ENCODE data around the gene DCDC1. TPM values are rescaled to one million over a fixed set of nuclear protein-coding genes. Genes with fewer than 3 reads are reported as not detected.

Gene DCDC1
- total RNA-seq, 2 experiments from 2014 or later, result 0.13 TPM; not detected in 1

- ChIA-PET CTCF (ENCODE audit: unreplicated experiment) (no interaction called here), POLR2A (no interaction called here)
- no peak overlapping the region for H2AFZ ChIP-seq (ENCODE audit: low read length)
- no peaks in the 10 kb centered on the region for H3K36me3 ChIP-seq (ENCODE audit: insufficient read depth, low read length)
- no peaks in the 10 kb centered on the region for H4K20me1 ChIP-seq (ENCODE audit: insufficient read depth, low read length)
- H3K27ac ChIP-seq (ENCODE audit: low read depth, low read length, poor library complexity, severe bottlenecking), result no peak overlapping the region
- TF ChIP-seq, protein P1, sequence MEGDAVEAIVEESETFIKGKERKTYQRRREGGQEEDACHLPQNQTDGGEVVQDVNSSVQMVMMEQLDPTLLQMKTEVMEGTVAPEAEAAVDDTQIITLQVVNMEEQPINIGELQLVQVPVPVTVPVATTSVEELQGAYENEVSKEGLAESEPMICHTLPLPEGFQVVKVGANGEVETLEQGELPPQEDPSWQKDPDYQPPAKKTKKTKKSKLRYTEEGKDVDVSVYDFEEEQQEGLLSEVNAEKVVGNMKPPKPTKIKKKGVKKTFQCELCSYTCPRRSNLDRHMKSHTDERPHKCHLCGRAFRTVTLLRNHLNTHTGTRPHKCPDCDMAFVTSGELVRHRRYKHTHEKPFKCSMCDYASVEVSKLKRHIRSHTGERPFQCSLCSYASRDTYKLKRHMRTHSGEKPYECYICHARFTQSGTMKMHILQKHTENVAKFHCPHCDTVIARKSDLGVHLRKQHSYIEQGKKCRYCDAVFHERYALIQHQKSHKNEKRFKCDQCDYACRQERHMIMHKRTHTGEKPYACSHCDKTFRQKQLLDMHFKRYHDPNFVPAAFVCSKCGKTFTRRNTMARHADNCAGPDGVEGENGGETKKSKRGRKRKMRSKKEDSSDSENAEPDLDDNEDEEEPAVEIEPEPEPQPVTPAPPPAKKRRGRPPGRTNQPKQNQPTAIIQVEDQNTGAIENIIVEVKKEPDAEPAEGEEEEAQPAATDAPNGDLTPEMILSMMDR (conservative IDR thresholded peaks at IDR 0.05; ENCODE audit: low read length), result no peak
- TF ChIP-seq EZH2phosphoT487 (IDR thresholded peaks at IDR 0.05; ENCODE audit: borderline replicate concordance, low read depth, low read length), result no peak
- H3K4me1 ChIP-seq (ENCODE audit: insufficient read depth, low read length, poor library complexity, severe bottlenecking), result no peaks in the 10 kb centered on the region
- H3K9me2 ChIP-seq (ENCODE audit: insufficient read depth, low read length), result no peaks in the 10 kb centered on the region
- no peak overlapping the region for H3K4me2 ChIP-seq (ENCODE audit: low read length)
- H3K4me3 ChIP-seq (ENCODE audit: low read depth, low read length, poor library complexity, severe bottlenecking), result no peak overlapping the region
- DNase-seq (ENCODE audit: low spot score), result no peak
- BruUV-seq (replicated peaks), result no TSS peak
- no peaks in the 10 kb centered on the region for H3K79me2 ChIP-seq (ENCODE audit: insufficient read depth, low read depth, low read length)
- H3K9me3 ChIP-seq (ENCODE audit: low read length), result no peaks in the 10 kb centered on the region
- intact Hi-C loops (cut with micrococcal nuclease; ENCODE audit: unreplicated experiment), result no loop called here
These were observed 218.7 kb downstream of the DCDC1 start for GRCh38 chr11:31150841-31151240.

DNA sequence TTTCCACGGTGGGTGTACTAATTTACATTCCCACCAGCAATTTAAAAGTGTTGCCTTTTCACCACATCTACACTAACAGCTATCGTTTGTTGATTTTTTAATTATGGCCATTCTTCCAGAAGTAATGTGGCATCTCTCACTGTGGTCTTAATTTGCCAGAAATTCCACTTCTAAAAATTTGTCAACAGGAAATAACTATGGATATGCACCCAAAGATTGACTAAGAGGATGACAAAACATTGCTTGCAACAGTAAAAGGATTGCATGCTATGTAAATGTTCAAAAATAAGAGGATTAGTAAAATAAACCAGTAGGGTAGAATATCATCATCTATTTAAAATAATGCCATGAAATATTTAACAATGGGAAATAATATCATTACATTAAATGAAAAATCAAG is 219.5 kb downstream of the DCDC1 start:
- Histone ChIP-seq H3K36me3 (ENCODE audit: insufficient read depth, low read length) (no peaks in the 10 kb centered on the region), H3K9me3 (ENCODE audit: low read length) (no peaks in the 10 kb centered on the region), H3K9me2 (ENCODE audit: insufficient read depth, low read length) (no peaks in the 10 kb centered on the region), H4K20me1 (ENCODE audit: insufficient read depth, low read length) (no peaks in the 10 kb centered on the region), H3K4me1 (ENCODE audit: insufficient read depth, low read length, poor library complexity, severe bottlenecking) (no peaks in the 10 kb centered on the region), H3K4me2 (ENCODE audit: low read length) (no peak overlapping the region), H2AFZ (ENCODE audit: low read length) (no peak overlapping the region), H3K79me2 (ENCODE audit: insufficient read depth, low read depth, low read length) (no peaks in the 10 kb centered on the region), H3K4me3 (ENCODE audit: low read depth, low read length, poor library complexity, severe bottlenecking) (no peak overlapping the region), H3K27ac (ENCODE audit: low read depth, low read length, poor library complexity, severe bottlenecking) (no peak overlapping the region)
- TF ChIP-seq, protein P1 (conservative IDR thresholded peaks at IDR 0.05; ENCODE audit: low read length), result no peak
- no peak for TF ChIP-seq EZH2phosphoT487 (IDR thresholded peaks at IDR 0.05; ENCODE audit: borderline replicate concordance, low read depth, low read length)
- POLR2A ChIA-PET, result no interaction called here
- CTCF ChIA-PET (ENCODE audit: unreplicated experiment), result no interaction called here
- intact Hi-C loops (cut with micrococcal nuclease; ENCODE audit: unreplicated experiment), result no loop called here
- DNase-seq (ENCODE audit: low spot score), result no peak
- no TSS peak for BruUV-seq (replicated peaks)

DNA sequence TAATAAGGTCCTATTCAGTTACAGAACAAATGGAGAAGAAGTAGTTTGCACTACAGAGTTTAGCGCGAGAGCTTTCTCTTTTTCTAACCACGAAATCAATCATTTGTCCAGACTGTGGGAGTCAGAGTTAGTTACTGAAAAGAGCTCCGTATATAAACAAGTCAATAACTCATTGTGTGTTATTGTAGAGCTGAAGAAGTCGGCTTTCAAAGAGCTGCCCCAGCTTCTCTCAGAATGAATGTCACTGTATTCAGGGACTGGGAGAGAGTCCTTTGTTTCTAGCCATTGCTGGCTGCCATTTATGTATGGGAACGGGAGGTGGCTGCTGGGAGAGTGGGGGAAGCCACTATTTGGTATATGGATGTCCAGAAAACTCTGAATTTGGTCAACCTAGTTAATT is 227.8 kb downstream of the DCDC1 start:
- no peak overlapping the region for H2AFZ ChIP-seq (ENCODE audit: low read length)
- no peaks in the 10 kb centered on the region for H3K79me2 ChIP-seq (ENCODE audit: insufficient read depth, low read depth, low read length)
- BruUV-seq (replicated peaks), result no TSS peak
- ChIA-PET CTCF (ENCODE audit: unreplicated experiment) (no interaction called here), POLR2A (interaction anchor here (0.6 kb wide), 1 partner anchor 181 kb away, joined by 3 read pairs; no protein-coding TSS in a partner anchor)
- H3K9me2 ChIP-seq (ENCODE audit: insufficient read depth, low read length), result no peaks in the 10 kb centered on the region
- no peak overlapping the region for H3K27ac ChIP-seq (ENCODE audit: low read depth, low read length, poor library complexity, severe bottlenecking)
- intact Hi-C loops (cut with micrococcal nuclease; ENCODE audit: unreplicated experiment), result no loop called here
- H3K36me3 ChIP-seq (ENCODE audit: insufficient read depth, low read length), result no peaks in the 10 kb centered on the region
- no peaks in the 10 kb centered on the region for H3K4me1 ChIP-seq (ENCODE audit: insufficient read depth, low read length, poor library complexity, severe bottlenecking)
- H3K9me3 ChIP-seq (ENCODE audit: low read length), result no peaks in the 10 kb centered on the region
- no peaks in the 10 kb centered on the region for H4K20me1 ChIP-seq (ENCODE audit: insufficient read depth, low read length)
- no peak for DNase-seq (ENCODE audit: low spot score)
- H3K4me3 ChIP-seq (ENCODE audit: low read depth, low read length, poor library complexity, severe bottlenecking), result no peak overlapping the region
- TF ChIP-seq EZH2phosphoT487 (IDR thresholded peaks at IDR 0.05; ENCODE audit: borderline replicate concordance, low read depth, low read length), result no peak
- TF ChIP-seq, protein P1 (conservative IDR thresholded peaks at IDR 0.05; ENCODE audit: low read length), result no peak
- no peak overlapping the region for H3K4me2 ChIP-seq (ENCODE audit: low read length)
